Suprapubic skin (tissue), 4 donors: ENCODE data around the gene NES. TPM values are rescaled to one million over a fixed set of nuclear protein-coding genes. Genes with fewer than 3 reads are reported as not detected.

Source experiments
- DNase-seq, 2 donors: peaks; one replicate each; pipeline ENCODE4 v3.0.0-alpha.2; 2019; ENCODE audit warnings: low spot score in 2 of 2
- H3K27ac ChIP-seq: fragments of 200-600 bp; sonication (generic); one replicate; pipeline ENCODE4 v1.5.1; 2019
- H3K27me3 ChIP-seq: fragments of 200-600 bp; sonication (generic); one replicate; pipeline ENCODE4 v1.5.1; 2019
- H3K36me3 ChIP-seq: fragments of 200-600 bp; sonication (generic); one replicate; pipeline ENCODE4 v1.5.1; 2019
- H3K4me1 ChIP-seq: fragments of 200-600 bp; sonication (generic); one replicate; pipeline ENCODE4 v1.5.1; 2019
- H3K4me3 ChIP-seq: fragments of 200-600 bp; sonication (generic); one replicate; pipeline ENCODE4 v1.5.1; 2019; ENCODE audit warnings: mild to moderate bottlenecking
- H3K9me3 ChIP-seq: fragments of 200-600 bp; sonication (generic); one replicate; pipeline ENCODE4 v1.5.1; 2019
- CTCF ChIP-seq, 2 donors: fragments of 200-600 bp in 1 of 2; fragments of 450-650 bp in 1 of 2; sonication (generic) in 1 of 2; IDR thresholded peaks; one replicate each; pipeline ENCODE4 v1.5.1; 2016 to 2019; ENCODE audit warnings: antibody characterized with exemption in 2 of 2, mild to moderate bottlenecking in 1 of 2, moderate library complexity in 1 of 2
- EP300 ChIP-seq: sonication (generic); formaldehyde crosslinking; IDR thresholded peaks from one replicate; pipeline ENCODE4 v1.6.1; 2017; ENCODE audit warnings: antibody characterized with exemption
- POLR2A ChIP-seq, 2 donors: fragments of 450-650 bp; IDR thresholded peaks; one replicate each; pipeline ENCODE4 v1.6.1; 2017; ENCODE audit warnings: antibody characterized with exemption in 2 of 2, mild to moderate bottlenecking in 2 of 2, moderate library complexity in 2 of 2
- POLR2AphosphoS5 ChIP-seq, 3 donors: sonication (generic); formaldehyde crosslinking; IDR thresholded peaks; one replicate each; pipeline ENCODE4 v1.6.1; 2017; ENCODE audit warnings: antibody characterized with exemption in 3 of 3
- WGBS: methylation state at CpG from one replicate; pipeline ENCODE4 v1.1.5; 2018; 5-methylcytosine and 5-hydroxymethylcytosine counted together
- total RNA-seq, 4 donors: library from RNA; depleted of rRNA; stranded (reverse); fragments of >200 nt; gene quantifications; one replicate each; pipeline ENCODE4 v1.1.0, GENCODE V29; 2016

Gene NES
- total RNA-seq, 4 donors from 2014 or later: 1.9 to 7.4 (median 4.8) TPM

- H3K4me1 ChIP-seq: peaks cover 9% of the 10 kb centered on the region
- H3K27ac ChIP-seq: no peak overlapping the region
- no peak overlapping the region for H3K4me3 ChIP-seq
- no peaks in the 10 kb centered on the region for H3K36me3 ChIP-seq
- H3K9me3 ChIP-seq: no peaks in the 10 kb centered on the region
- no peak for DNase-seq
- 47% methylated on average over 15 of the region's 16 CpGs for WGBS
- TF ChIP-seq POLR2AphosphoS5 (IDR thresholded peaks at IDR 0.05): no peak
- no peak for TF ChIP-seq POLR2A (IDR thresholded peaks at IDR 0.05)
- no peak for TF ChIP-seq EP300
- no peak for TF ChIP-seq CTCF (IDR thresholded peaks at IDR 0.05)
- peaks cover 88% of the 10 kb centered on the region for H3K27me3 ChIP-seq
These were observed 24.8 kb downstream of the NES start for GRCh38 chr1:156652131-156652991.

- no peak for DNase-seq
- no peak overlapping the region for H3K27ac ChIP-seq
- H3K36me3 ChIP-seq: no peaks in the 10 kb centered on the region
- TF ChIP-seq POLR2A (IDR thresholded peaks at IDR 0.05) (no peak), CTCF (IDR thresholded peaks at IDR 0.05) (no peak), EP300 (no peak), POLR2AphosphoS5 (IDR thresholded peaks at IDR 0.05) (no peak)
- 34% methylated on average over 2 of the region's 2 CpGs for WGBS
- no peak overlapping the region for H3K4me3 ChIP-seq
- no peaks in the 10 kb centered on the region for H3K9me3 ChIP-seq
- peaks cover 94% of the 10 kb centered on the region for H3K27me3 ChIP-seq
- H3K4me1 ChIP-seq: no peaks in the 10 kb centered on the region
These were observed 28.3 kb downstream of the NES start for GRCh38 chr1:156648951-156649350.

DNA sequence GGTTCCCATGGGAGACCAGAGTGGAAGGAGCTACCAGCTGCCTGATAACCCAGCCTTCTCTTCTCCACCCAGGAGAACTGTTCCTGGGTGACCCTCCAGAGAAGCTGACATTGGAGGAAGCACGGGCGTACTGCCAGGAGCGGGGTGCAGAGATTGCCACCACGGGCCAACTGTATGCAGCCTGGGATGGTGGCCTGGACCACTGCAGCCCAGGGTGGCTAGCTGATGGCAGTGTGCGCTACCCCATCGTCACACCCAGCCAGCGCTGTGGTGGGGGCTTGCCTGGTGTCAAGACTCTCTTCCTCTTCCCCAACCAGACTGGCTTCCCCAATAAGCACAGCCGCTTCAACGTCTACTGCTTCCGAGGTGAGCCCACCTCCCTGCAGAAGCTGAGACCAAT, 28.7 kb downstream of the NES start:
- no peak for TF ChIP-seq POLR2A (IDR thresholded peaks at IDR 0.05)
- no peak for TF ChIP-seq EP300
- no peak for TF ChIP-seq CTCF (IDR thresholded peaks at IDR 0.05)
- TF ChIP-seq POLR2AphosphoS5 (IDR thresholded peaks at IDR 0.05): no peak
- Histone ChIP-seq H3K4me3 (no peak overlapping the region), H3K27me3 (peaks cover 94% of the 10 kb centered on the region), H3K27ac (no peak overlapping the region), H3K9me3 (no peaks in the 10 kb centered on the region), H3K4me1 (no peaks in the 10 kb centered on the region), H3K36me3 (no peaks in the 10 kb centered on the region)
- no peak for DNase-seq
- WGBS: 93% methylated on average over 3 of the region's 10 CpGs

- Histone ChIP-seq H3K9me3 (no peaks in the 10 kb centered on the region), H3K4me1 (peaks cover 3% of the 10 kb centered on the region), H3K27me3 (peaks cover 100% of the 10 kb centered on the region), H3K27ac (no peak overlapping the region), H3K4me3 (no peak overlapping the region), H3K36me3 (no peaks in the 10 kb centered on the region)
- DNase-seq: no peak
- TF ChIP-seq EP300 (no peak), CTCF (IDR thresholded peaks at IDR 0.05) (no peak), POLR2A (IDR thresholded peaks at IDR 0.05) (no peak), POLR2AphosphoS5 (IDR thresholded peaks at IDR 0.05) (no peak)
- 68% methylated on average over 4 of the region's 10 CpGs for WGBS
These were observed 29.9 kb downstream of the NES start for GRCh38 chr1:156647351-156647750.

DNA sequence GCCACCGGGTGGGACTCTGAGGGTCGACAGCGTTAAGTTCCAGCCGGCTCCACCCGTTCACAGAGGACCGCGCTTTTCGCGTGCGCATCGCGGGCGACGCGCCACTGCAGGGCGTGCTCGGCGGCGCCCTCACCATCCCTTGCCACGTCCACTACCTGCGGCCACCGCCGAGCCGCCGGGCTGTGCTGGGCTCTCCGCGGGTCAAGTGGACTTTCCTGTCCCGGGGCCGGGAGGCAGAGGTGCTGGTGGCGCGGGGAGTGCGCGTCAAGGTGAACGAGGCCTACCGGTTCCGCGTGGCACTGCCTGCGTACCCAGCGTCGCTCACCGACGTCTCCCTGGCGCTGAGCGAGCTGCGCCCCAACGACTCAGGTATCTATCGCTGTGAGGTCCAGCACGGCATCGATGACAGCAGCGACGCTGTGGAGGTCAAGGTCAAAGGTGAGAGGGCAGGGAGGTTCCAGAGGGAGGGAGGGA, 30.4 kb downstream of the NES start:
- no peak overlapping the region for H3K4me3 ChIP-seq
- DNase-seq: no peak
- 11% methylated on average over 43 of the region's 51 CpGs for WGBS
- no peak overlapping the region for H3K27ac ChIP-seq
- H3K9me3 ChIP-seq: no peaks in the 10 kb centered on the region
- peaks cover 100% of the 10 kb centered on the region for H3K27me3 ChIP-seq
- H3K4me1 ChIP-seq: peaks cover 8% of the 10 kb centered on the region
- H3K36me3 ChIP-seq: no peaks in the 10 kb centered on the region
- no peak for TF ChIP-seq POLR2A (IDR thresholded peaks at IDR 0.05)
- TF ChIP-seq CTCF (IDR thresholded peaks at IDR 0.05): no peak
- TF ChIP-seq POLR2AphosphoS5 (IDR thresholded peaks at IDR 0.05): no peak
- TF ChIP-seq EP300: no peak
